Activated CD8-positive, alpha-beta memory T cell treated with anti-CD3 and anti-CD28 coated beads, Interleukin-2, amount 50 U/mL, for 1 hour (primary cell): ENCODE results near the gene TUBGCP6.

Source experiments
- DNase-seq: peaks from one replicate; pipeline ENCODE4 v3.0.0-alpha.2; 2020; ENCODE audit errors: extremely low read depth

TUBGCP6 gene

GRCh38 chr22:50182176-50183081 lies 62.4 kb downstream of the TUBGCP6 start:
- DNase-seq, result no peak

GRCh38 chr22:50180727-50181521 lies 63.9 kb downstream of the TUBGCP6 start:
- no peak for DNase-seq

GRCh38 chr22:50179937-50180726 lies 64.7 kb downstream of the TUBGCP6 start:
- no peak for DNase-seq

- DNase-seq, result no peak
Measured at GRCh38 chr22:50178871-50179869, 65.7 kb downstream of the TUBGCP6 start.

- DNase-seq, result no peak
Measured at GRCh38 chr22:50178471-50178864, 66.4 kb downstream of the TUBGCP6 start.

GRCh38 chr22:50177537-50178470 lies 67.0 kb downstream of the TUBGCP6 start:
- no peak for DNase-seq

GRCh38 chr22:50176850-50177536 lies 67.8 kb downstream of the TUBGCP6 start:
- no peak for DNase-seq

- no peak for DNase-seq
Measured at GRCh38 chr22:50175921-50176849, 68.6 kb downstream of the TUBGCP6 start.

GRCh38 chr22:50175191-50175461 lies 69.7 kb downstream of the TUBGCP6 start:
- DNase-seq, result no peak

- no peak for DNase-seq
Measured at GRCh38 chr22:50174382-50175190, 70.2 kb downstream of the TUBGCP6 start.

GRCh38 chr22:50173983-50174355 lies 70.9 kb downstream of the TUBGCP6 start:
- DNase-seq, result no peak

- DNase-seq, result no peak
Measured at GRCh38 chr22:50173311-50173982, 71.4 kb downstream of the TUBGCP6 start.

GRCh38 chr22:50171965-50172421 lies 72.8 kb downstream of the TUBGCP6 start:
- DNase-seq, result no peak

- DNase-seq, result no peak
Measured at GRCh38 chr22:50171319-50171964, 73.4 kb downstream of the TUBGCP6 start.

GRCh38 chr22:50170453-50171318 lies 74.1 kb downstream of the TUBGCP6 start, which contains the start of gene PANX2:
Gene PANX2, plus strand, starts transcription at chr22:50170731. Its CDS starts 0 bp downstream, at chr22:50170731.
- DNase-seq, result no peak
